OCI-LY7 (cell line): Measurements from ENCODE around the gene TTC9C. TPM values are rescaled to one million over a fixed set of nuclear protein-coding genes. Genes with fewer than 3 reads are reported as not detected.

ENCODE experiments used
- BruUV-seq: library from RNA; stranded (reverse); fragments of 400-500 nt; replicated peaks from 2 replicates; lab custom pipeline; 2021; lab: Mats Ljungman, UMichigan
- CTCF ChIA-PET: fragments of 300-600 bp; sonication (Branson Sonifier 250); formaldehyde crosslinking; loops from one replicate; lab custom pipeline; 2022; ENCODE audit warnings: antibody characterized with exemption; ENCODE audit not compliant: unreplicated experiment; lab: Charles Lee
- POLR2A ChIA-PET: fragments of 300-600 bp; sonication (Branson Sonifier 250); formaldehyde crosslinking; loops from one replicate; lab custom pipeline; 2022; ENCODE audit warnings: antibody characterized with exemption; lab: Charles Lee
- DNase-seq: peaks from one replicate; pipeline ENCODE4 v3.0.0-alpha.2; 2015; ENCODE audit warnings: low spot score
- H2AFZ ChIP-seq: fragments of 200-600 bp; sonication (generic), shearing (Covaris generic); 2 replicates; pipeline ENCODE4 v1.6.1; 2014; ENCODE audit warnings: mild to moderate bottlenecking, antibody characterized with exemption, low read length, moderate library complexity
- H3K27ac ChIP-seq: fragments of 200-600 bp; sonication (generic); 2 replicates; pipeline ENCODE4 v1.5.1; 2014; ENCODE audit warnings: mixed run types, low read depth, mild to moderate bottlenecking, moderate library complexity, low read length, inconsistent platforms; ENCODE audit not compliant: poor library complexity, severe bottlenecking
- H3K36me3 ChIP-seq: fragments of 200-600 bp; sonication (generic); 2 replicates; pipeline ENCODE4 v1.6.1; 2014; ENCODE audit warnings: mild to moderate bottlenecking, antibody characterized with exemption, low read length, moderate library complexity, mixed read lengths; ENCODE audit not compliant: insufficient read depth
- H3K4me1 ChIP-seq: fragments of 200-600 bp; sonication (generic); 2 replicates; pipeline ENCODE4 v1.5.1; 2014; ENCODE audit warnings: mild to moderate bottlenecking, low read length; ENCODE audit not compliant: insufficient read depth, poor library complexity, severe bottlenecking
- H3K4me2 ChIP-seq: fragments of 200-600 bp; sonication (generic); 2 replicates; pipeline ENCODE4 v1.6.1; 2014; ENCODE audit warnings: mild to moderate bottlenecking, low read length
- H3K4me3 ChIP-seq: fragments of 200-600 bp; sonication (generic); 2 replicates; pipeline ENCODE4 v1.5.1; 2014; ENCODE audit warnings: mild to moderate bottlenecking, low read depth, low read length; ENCODE audit not compliant: poor library complexity, severe bottlenecking
- H3K79me2 ChIP-seq: fragments of 200-600 bp; sonication (generic); 2 replicates; pipeline ENCODE4 v1.6.1; 2016; ENCODE audit warnings: low read depth, mild to moderate bottlenecking, low read length, moderate library complexity, mixed read lengths; ENCODE audit not compliant: insufficient read depth
- H3K9me2 ChIP-seq: fragments of 200-600 bp; sonication (generic); 2 replicates; pipeline ENCODE4 v1.6.1; 2016; ENCODE audit warnings: mild to moderate bottlenecking, low read length, mixed read lengths; ENCODE audit not compliant: insufficient read depth
- H3K9me3 ChIP-seq: fragments of 200-600 bp; sonication (generic); 2 replicates; pipeline ENCODE4 v1.6.1; 2014; ENCODE audit warnings: mild to moderate bottlenecking, mixed run types, low read length, mixed read lengths
- H4K20me1 ChIP-seq: fragments of 200-600 bp; sonication (generic); 2 replicates; pipeline ENCODE4 v1.6.1; 2014; ENCODE audit warnings: mild to moderate bottlenecking, antibody characterized with exemption, low read length, moderate library complexity, mixed read lengths; ENCODE audit not compliant: insufficient read depth
- EZH2phosphoT487 ChIP-seq: fragments of 200-600 bp; sonication (generic); IDR thresholded peaks from 2 replicates; pipeline ENCODE4 v1.6.1; 2018; ENCODE audit warnings: low read depth, borderline replicate concordance, mild to moderate bottlenecking, mixed run types, antibody characterized with exemption, low read length, moderate library complexity, mixed read lengths
- intact Hi-C: fragments of 100-400 bp; cut with micrococcal nuclease; formaldehyde crosslinking; loops from one replicate; pipeline ENCODE4 v1.10.0; 2022; ENCODE audit not compliant: unreplicated experiment
- total RNA-seq, 2 experiments: library from RNA; depleted of rRNA in 1 of 2; stranded (reverse); fragments of >200 nt in 1 of 2; shearing (Covaris generic) in 1 of 2; gene quantifications; 2 replicates each; pipeline ENCODE4 v1.2.3, GENCODE V29; 2014 to 2022
- TF ChIP-seq, protein P1 (sequence below): fragments of 200-600 bp; sonication (generic); conservative IDR thresholded peaks from 2 replicates; pipeline ENCODE4 v1.5.1; 2014; ENCODE audit warnings: mild to moderate bottlenecking, antibody characterized with exemption, low read length, moderate library complexity, mixed read lengths

The TTC9C gene
- total RNA-seq, 2 experiments from 2014 or later, result 51.7 to 70.2 TPM

- ChIA-PET POLR2A (interaction anchor here (1.9 kb wide), 1 partner anchor 40 kb away, joined by 4 read pairs; the partner anchor contains the start of gene HNRNPUL2), CTCF (no interaction called here)
- DNase-seq, result no peak
- Histone ChIP-seq H3K79me2 (no peaks in the 10 kb centered on the region), H3K9me2 (no peaks in the 10 kb centered on the region), H3K27ac (no peak overlapping the region), H3K4me1 (no peaks in the 10 kb centered on the region), H4K20me1 (no peaks in the 10 kb centered on the region), H3K9me3 (no peaks in the 10 kb centered on the region), H3K4me3 (no peak overlapping the region), H3K36me3 (peaks cover 35% of the 10 kb centered on the region), H2AFZ (no peak overlapping the region), H3K4me2 (no peak overlapping the region)
- no TSS peak for BruUV-seq
- intact Hi-C loops, result no loop called here
- TF ChIP-seq EZH2phosphoT487, result no peak
- TF ChIP-seq, protein P1, sequence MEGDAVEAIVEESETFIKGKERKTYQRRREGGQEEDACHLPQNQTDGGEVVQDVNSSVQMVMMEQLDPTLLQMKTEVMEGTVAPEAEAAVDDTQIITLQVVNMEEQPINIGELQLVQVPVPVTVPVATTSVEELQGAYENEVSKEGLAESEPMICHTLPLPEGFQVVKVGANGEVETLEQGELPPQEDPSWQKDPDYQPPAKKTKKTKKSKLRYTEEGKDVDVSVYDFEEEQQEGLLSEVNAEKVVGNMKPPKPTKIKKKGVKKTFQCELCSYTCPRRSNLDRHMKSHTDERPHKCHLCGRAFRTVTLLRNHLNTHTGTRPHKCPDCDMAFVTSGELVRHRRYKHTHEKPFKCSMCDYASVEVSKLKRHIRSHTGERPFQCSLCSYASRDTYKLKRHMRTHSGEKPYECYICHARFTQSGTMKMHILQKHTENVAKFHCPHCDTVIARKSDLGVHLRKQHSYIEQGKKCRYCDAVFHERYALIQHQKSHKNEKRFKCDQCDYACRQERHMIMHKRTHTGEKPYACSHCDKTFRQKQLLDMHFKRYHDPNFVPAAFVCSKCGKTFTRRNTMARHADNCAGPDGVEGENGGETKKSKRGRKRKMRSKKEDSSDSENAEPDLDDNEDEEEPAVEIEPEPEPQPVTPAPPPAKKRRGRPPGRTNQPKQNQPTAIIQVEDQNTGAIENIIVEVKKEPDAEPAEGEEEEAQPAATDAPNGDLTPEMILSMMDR, result no peak
Measured at GRCh38 chr11:62687508-62688396, 40.5 kb upstream of the TTC9C start.

DNA sequence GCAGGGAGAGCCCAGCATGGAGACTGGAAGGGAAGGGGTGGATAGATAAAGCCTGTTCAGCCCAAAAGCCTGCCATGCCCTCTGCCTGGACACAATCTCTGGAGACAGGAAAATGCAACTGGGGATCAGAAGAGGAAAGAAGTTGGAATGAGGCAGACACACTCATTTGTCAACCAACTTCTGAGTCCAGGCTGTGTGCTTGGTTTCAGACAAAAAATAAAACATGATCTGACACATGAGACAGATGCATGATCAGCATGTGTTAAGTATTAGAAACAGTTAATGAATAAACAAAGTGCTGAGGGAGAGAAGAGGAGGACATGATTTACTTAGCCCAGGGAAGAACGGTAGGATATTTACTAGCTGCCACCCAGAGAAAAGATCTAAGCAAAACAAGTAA is 39.8 kb upstream of the TTC9C start:
- Histone ChIP-seq H3K9me2 (no peaks in the 10 kb centered on the region), H2AFZ (no peak overlapping the region), H3K4me1 (no peaks in the 10 kb centered on the region), H3K27ac (no peak overlapping the region), H3K36me3 (peaks cover 42% of the 10 kb centered on the region), H3K4me2 (no peak overlapping the region), H3K9me3 (no peaks in the 10 kb centered on the region), H3K4me3 (no peak overlapping the region), H4K20me1 (no peaks in the 10 kb centered on the region), H3K79me2 (no peaks in the 10 kb centered on the region)
- TF ChIP-seq, protein P1, result no peak
- no peak for TF ChIP-seq EZH2phosphoT487
- intact Hi-C loops, result no loop called here
- ChIA-PET CTCF (no interaction called here), POLR2A (interaction anchor here (1.2 to 1.9 kb wide), 2 partner anchors 11 to 39 kb away, joined by 3 to 4 read pairs; partner anchors contain the start of gene HNRNPUL2)
- no peak for DNase-seq
- BruUV-seq, result no TSS peak
